DND-41 (cell line): ENCODE data around the gene CTLA4.

Source experiments
- EZH2 ChIP-seq: IDR thresholded peaks from 3 replicates; pipeline ENCODE4 v1.6.1; 2012; ENCODE audit warnings: borderline replicate concordance, low read depth, mild to moderate bottlenecking, moderate library complexity, low read length, inconsistent platforms; ENCODE audit not compliant: severe bottlenecking
- TF ChIP-seq, protein P1 (sequence below): IDR thresholded peaks from 2 replicates; pipeline ENCODE4 v1.5.1; 2012; ENCODE audit warnings: borderline replicate concordance, low read length, moderate library complexity, mild to moderate bottlenecking; ENCODE audit not compliant: poor library complexity, severe bottlenecking; ENCODE audit errors: extremely low read depth

DNA sequence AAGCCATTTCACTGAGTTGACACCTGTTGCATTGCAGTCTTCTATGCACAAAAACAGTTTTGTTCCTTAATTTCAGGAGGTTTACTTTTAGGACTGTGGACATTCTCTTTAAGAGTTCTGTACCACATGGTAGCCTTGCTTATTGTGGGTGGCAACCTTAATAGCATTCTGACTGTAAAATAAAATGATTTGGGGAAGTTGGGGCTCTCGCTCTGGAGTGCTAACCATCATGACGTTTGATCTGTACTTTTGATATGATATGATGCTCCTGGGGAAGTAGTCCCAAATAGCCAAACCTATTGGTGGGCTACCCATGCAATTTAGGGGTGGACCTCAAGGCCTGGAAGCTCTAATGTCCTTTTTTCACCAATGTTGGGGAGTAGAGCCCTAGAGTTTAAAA lies 3.4 kb downstream of the CTLA4 start:
- TF ChIP-seq, protein P1, sequence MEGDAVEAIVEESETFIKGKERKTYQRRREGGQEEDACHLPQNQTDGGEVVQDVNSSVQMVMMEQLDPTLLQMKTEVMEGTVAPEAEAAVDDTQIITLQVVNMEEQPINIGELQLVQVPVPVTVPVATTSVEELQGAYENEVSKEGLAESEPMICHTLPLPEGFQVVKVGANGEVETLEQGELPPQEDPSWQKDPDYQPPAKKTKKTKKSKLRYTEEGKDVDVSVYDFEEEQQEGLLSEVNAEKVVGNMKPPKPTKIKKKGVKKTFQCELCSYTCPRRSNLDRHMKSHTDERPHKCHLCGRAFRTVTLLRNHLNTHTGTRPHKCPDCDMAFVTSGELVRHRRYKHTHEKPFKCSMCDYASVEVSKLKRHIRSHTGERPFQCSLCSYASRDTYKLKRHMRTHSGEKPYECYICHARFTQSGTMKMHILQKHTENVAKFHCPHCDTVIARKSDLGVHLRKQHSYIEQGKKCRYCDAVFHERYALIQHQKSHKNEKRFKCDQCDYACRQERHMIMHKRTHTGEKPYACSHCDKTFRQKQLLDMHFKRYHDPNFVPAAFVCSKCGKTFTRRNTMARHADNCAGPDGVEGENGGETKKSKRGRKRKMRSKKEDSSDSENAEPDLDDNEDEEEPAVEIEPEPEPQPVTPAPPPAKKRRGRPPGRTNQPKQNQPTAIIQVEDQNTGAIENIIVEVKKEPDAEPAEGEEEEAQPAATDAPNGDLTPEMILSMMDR: no peak
- no peak for TF ChIP-seq EZH2
